HEK293 (cell line): ENCODE results near the gene ZRSR2.

ENCODE experiments used
- CTCF ChIA-PET: fragments of 350-600 bp; formaldehyde crosslinking; extraction: SDS; loops from one replicate; lab custom pipeline; 2021; ENCODE audit warnings: antibody characterized with exemption; lab: Yijun Ruan, JAX
- POLR2A ChIA-PET: fragments of 300-600 bp; formaldehyde crosslinking; extraction: SDS; loops from one replicate; lab custom pipeline; 2020; ENCODE audit warnings: antibody characterized with exemption, inconsistent platforms; lab: Yijun Ruan, JAX
- H3K27ac ChIP-seq: fragments of 200-500 bp; sonication (Bioruptor generic); 2 replicates; pipeline ENCODE4 v1.5.1; 2014; ENCODE audit warnings: low read depth, low read length, control low read depth, inconsistent platforms; ENCODE audit errors: extremely low read depth
- H3K36me3 ChIP-seq, 2 experiments: fragments of 200-500 bp in 1 of 2; sonication (Bioruptor generic) in 1 of 2; 1 replicate in 1 of 2; 2 replicates in 1 of 2; pipeline ENCODE4 v1.5.1; 2014 to 2017; ENCODE audit warnings: inconsistent platforms in 2 of 2, low read length in 2 of 2; ENCODE audit not compliant: control insufficient read depth in 2 of 2, insufficient read depth in 1 of 2
- H3K4me1 ChIP-seq: fragments of 200-500 bp; sonication (Bioruptor generic); 2 replicates; pipeline ENCODE4 v1.5.1; 2014; ENCODE audit warnings: mild to moderate bottlenecking, low read length, inconsistent platforms; ENCODE audit not compliant: control insufficient read depth, insufficient read depth
- H3K4me3 ChIP-seq: 2 replicates; pipeline ENCODE4 v1.5.1; 2011; ENCODE audit warnings: low read depth, mild to moderate bottlenecking, control low read depth, low read length, moderate library complexity
- H3K9me3 ChIP-seq: fragments of 200-500 bp; sonication (Bioruptor generic); 2 replicates; pipeline ENCODE4 v1.5.1; 2014; ENCODE audit warnings: low read depth, low read length, inconsistent platforms; ENCODE audit not compliant: control insufficient read depth, insufficient read depth
- HOXA7 ChIP-seq: sonication (generic); formaldehyde crosslinking; IDR thresholded peaks from 2 replicates; pipeline ENCODE4 v1.8.1; 2022; ENCODE audit warnings: missing genetic modification reagents, borderline replicate concordance
- HOXC10 ChIP-seq: sonication (generic); formaldehyde crosslinking; IDR thresholded peaks from 2 replicates; pipeline ENCODE4 v1.8.1; 2023; ENCODE audit warnings: mild to moderate bottlenecking, missing genetic modification reagents
- MYNN ChIP-seq: fragments of 450-650 bp; formaldehyde crosslinking; IDR thresholded peaks from 2 replicates; pipeline ENCODE4 v1.5.1; 2016; ENCODE audit warnings: missing biosample characterization, missing genetic modification characterization, borderline replicate concordance
- RBAK ChIP-seq: fragments of 450-650 bp; formaldehyde crosslinking; IDR thresholded peaks from 2 replicates; pipeline ENCODE4 v1.5.1; 2016; ENCODE audit warnings: missing biosample characterization, missing genetic modification characterization
- REPIN1 ChIP-seq: fragments of 450-650 bp; formaldehyde crosslinking; IDR thresholded peaks from 2 replicates; pipeline ENCODE4 v1.5.1; 2017; ENCODE audit warnings: missing biosample characterization, missing genetic modification characterization, low read depth
- SALL2 ChIP-seq: fragments of 450-650 bp; formaldehyde crosslinking; IDR thresholded peaks from 2 replicates; pipeline ENCODE4 v1.5.0; 2017; ENCODE audit warnings: missing biosample characterization, mild to moderate bottlenecking, missing genetic modification characterization, borderline replicate concordance
- SCRT1 ChIP-seq: fragments of 450-650 bp; formaldehyde crosslinking; IDR thresholded peaks from 2 replicates; pipeline ENCODE4 v1.5.1; 2016; ENCODE audit warnings: missing biosample characterization, missing genetic modification characterization, borderline replicate concordance
- ZNF146 ChIP-seq: fragments of 450-650 bp; formaldehyde crosslinking; IDR thresholded peaks from 2 replicates; pipeline ENCODE4 v1.5.1; 2016; ENCODE audit warnings: missing biosample characterization, missing genetic modification characterization
- ZNF184 ChIP-seq: fragments of 450-650 bp; IDR thresholded peaks from 2 replicates; pipeline ENCODE4 v1.5.1; 2018; ENCODE audit warnings: missing biosample characterization, mild to moderate bottlenecking, missing genetic modification characterization
- ZNF19 ChIP-seq: fragments of 450-650 bp; formaldehyde crosslinking; IDR thresholded peaks from 2 replicates; pipeline ENCODE4; 2016; ENCODE audit warnings: missing biosample characterization, missing genetic modification characterization, low read depth
- ZNF23 ChIP-seq: fragments of 450-650 bp; formaldehyde crosslinking; IDR thresholded peaks from 2 replicates; pipeline ENCODE4 v1.5.1; 2016; ENCODE audit warnings: missing biosample characterization, missing genetic modification characterization, borderline replicate concordance
- ZNF324 ChIP-seq: fragments of 450-650 bp; formaldehyde crosslinking; IDR thresholded peaks from 2 replicates; pipeline ENCODE4 v1.5.1; 2016; ENCODE audit warnings: missing biosample characterization, missing genetic modification characterization
- ZNF473 ChIP-seq: fragments of 450-650 bp; formaldehyde crosslinking; IDR thresholded peaks from 2 replicates; pipeline ENCODE4 v1.5.1; 2017; ENCODE audit warnings: missing biosample characterization, missing genetic modification characterization
- ZNF521 ChIP-seq: fragments of 450-650 bp; formaldehyde crosslinking; IDR thresholded peaks from 2 replicates; pipeline ENCODE4 v1.5.1; 2017; ENCODE audit warnings: missing biosample characterization, mild to moderate bottlenecking, missing genetic modification characterization
- ZNF610 ChIP-seq: fragments of 450-650 bp; formaldehyde crosslinking; IDR thresholded peaks from 2 replicates; pipeline ENCODE4 v1.5.1; 2016; ENCODE audit warnings: missing biosample characterization, missing genetic modification characterization, borderline replicate concordance
- ZNF747 ChIP-seq: fragments of 450-650 bp; formaldehyde crosslinking; IDR thresholded peaks from 2 replicates; pipeline ENCODE4 v1.5.1; 2016; ENCODE audit warnings: missing biosample characterization, missing genetic modification characterization
- ZNF837 ChIP-seq: fragments of 450-650 bp; formaldehyde crosslinking; IDR thresholded peaks from 2 replicates; pipeline ENCODE4 v1.5.1; 2016; ENCODE audit warnings: missing biosample characterization, missing genetic modification characterization
- TF ChIP-seq, protein P1 (sequence below): fragments of 450-650 bp; formaldehyde crosslinking; IDR thresholded peaks from 2 replicates; pipeline ENCODE4 v1.5.1; 2016; ENCODE audit warnings: missing biosample characterization, missing genetic modification characterization
- TF ChIP-seq, protein P2 (sequence below): fragments of 450-650 bp; formaldehyde crosslinking; IDR thresholded peaks from 2 replicates; pipeline ENCODE4 v1.5.1; 2016; ENCODE audit warnings: missing biosample characterization, missing genetic modification characterization
- TF ChIP-seq, protein P3 (sequence below): fragments of 450-650 bp; formaldehyde crosslinking; IDR thresholded peaks from 2 replicates; pipeline ENCODE4 v1.5.1; 2016; ENCODE audit warnings: missing biosample characterization, missing genetic modification characterization
- TF ChIP-seq, protein P4 (sequence below): fragments of 450-650 bp; IDR thresholded peaks from 2 replicates; pipeline ENCODE4 v1.5.1; 2018; ENCODE audit warnings: missing biosample characterization, mild to moderate bottlenecking, missing genetic modification characterization
- TF ChIP-seq, protein P5 (sequence below): fragments of 450-650 bp; formaldehyde crosslinking; IDR thresholded peaks from 2 replicates; pipeline ENCODE4 v1.5.1; 2017; ENCODE audit warnings: missing biosample characterization, missing genetic modification characterization
- TF ChIP-seq, protein P6 (sequence below): fragments of 450-650 bp; formaldehyde crosslinking; IDR thresholded peaks from 2 replicates; pipeline ENCODE4 v1.5.1; 2016; ENCODE audit warnings: missing biosample characterization, missing genetic modification characterization, borderline replicate concordance

ZRSR2 gene

DNA sequence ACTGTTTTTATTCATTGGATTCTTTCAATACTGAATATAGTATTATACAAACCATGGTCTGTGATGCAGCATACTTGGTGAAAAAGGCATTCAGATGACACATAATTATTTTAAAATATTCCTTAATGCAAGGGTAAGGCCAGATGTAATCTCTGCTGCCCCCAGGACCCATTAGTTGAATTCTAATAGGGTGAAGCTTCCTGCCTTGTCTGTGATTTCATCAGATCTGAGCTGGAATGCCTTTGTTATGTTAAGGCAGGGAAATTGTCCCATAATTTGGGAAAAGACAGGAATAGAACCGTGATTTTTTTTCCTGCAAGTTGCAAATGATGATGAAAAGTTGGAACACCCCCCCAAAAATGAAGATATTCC, 26.1 kb downstream of the ZRSR2 start:
- Histone ChIP-seq H3K9me3 (no peaks in the 10 kb centered on the region), H3K4me1 (no peaks in the 10 kb centered on the region), H3K4me3 (no peak overlapping the region), H3K36me3 (peaks cover 36 to 72% of the 10 kb centered on the region in 2 experiments), H3K27ac (no peak overlapping the region)
- ChIA-PET POLR2A (no interaction called here), CTCF (interaction anchor here (0.6 to 1.5 kb wide), 8 partner anchors 9 to 756 kb away, joined by 3 to 5 read pairs (median 4); no protein-coding TSS in a partner anchor)
- TF ChIP-seq, protein P1, sequence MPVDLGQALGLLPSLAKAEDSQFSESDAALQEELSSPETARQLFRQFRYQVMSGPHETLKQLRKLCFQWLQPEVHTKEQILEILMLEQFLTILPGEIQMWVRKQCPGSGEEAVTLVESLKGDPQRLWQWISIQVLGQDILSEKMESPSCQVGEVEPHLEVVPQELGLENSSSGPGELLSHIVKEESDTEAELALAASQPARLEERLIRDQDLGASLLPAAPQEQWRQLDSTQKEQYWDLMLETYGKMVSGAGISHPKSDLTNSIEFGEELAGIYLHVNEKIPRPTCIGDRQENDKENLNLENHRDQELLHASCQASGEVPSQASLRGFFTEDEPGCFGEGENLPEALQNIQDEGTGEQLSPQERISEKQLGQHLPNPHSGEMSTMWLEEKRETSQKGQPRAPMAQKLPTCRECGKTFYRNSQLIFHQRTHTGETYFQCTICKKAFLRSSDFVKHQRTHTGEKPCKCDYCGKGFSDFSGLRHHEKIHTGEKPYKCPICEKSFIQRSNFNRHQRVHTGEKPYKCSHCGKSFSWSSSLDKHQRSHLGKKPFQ (tag by site-specific recombination), result no peak
- TF ChIP-seq ZNF146 (tag by site-specific recombination), result no peak
- no peak for TF ChIP-seq ZNF837 (tag by site-specific recombination)
- no peak for TF ChIP-seq ZNF747 (tag by site-specific recombination)
- TF ChIP-seq REPIN1 (tag by site-specific recombination), result no peak
- no peak for TF ChIP-seq ZNF184 (tag by site-specific recombination)
- TF ChIP-seq ZNF19, result no peak
- TF ChIP-seq HOXA7, result no peak
- TF ChIP-seq, protein P2, sequence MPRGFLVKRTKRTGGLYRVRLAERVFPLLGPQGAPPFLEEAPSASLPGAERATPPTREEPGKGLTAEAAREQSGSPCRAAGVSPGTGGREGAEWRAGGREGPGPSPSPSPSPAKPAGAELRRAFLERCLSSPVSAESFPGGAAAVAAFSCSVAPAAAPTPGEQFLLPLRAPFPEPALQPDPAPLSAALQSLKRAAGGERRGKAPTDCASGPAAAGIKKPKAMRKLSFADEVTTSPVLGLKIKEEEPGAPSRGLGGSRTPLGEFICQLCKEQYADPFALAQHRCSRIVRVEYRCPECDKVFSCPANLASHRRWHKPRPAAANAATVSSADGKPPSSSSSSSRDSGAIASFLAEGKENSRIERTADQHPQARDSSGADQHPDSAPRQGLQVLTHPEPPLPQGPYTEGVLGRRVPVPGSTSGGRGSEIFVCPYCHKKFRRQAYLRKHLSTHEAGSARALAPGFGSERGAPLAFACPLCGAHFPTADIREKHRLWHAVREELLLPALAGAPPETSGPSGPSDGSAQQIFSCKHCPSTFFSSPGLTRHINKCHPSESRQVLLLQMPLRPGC (tag by site-specific recombination), result no peak
- TF ChIP-seq SCRT1 (tag by site-specific recombination), result no peak
- TF ChIP-seq ZNF610 (tag by site-specific recombination), result no peak
- no peak for TF ChIP-seq HOXC10 (CRISPR knock-in tag)
- no peak for TF ChIP-seq ZNF23 (tag by site-specific recombination)
- TF ChIP-seq, protein P3, sequence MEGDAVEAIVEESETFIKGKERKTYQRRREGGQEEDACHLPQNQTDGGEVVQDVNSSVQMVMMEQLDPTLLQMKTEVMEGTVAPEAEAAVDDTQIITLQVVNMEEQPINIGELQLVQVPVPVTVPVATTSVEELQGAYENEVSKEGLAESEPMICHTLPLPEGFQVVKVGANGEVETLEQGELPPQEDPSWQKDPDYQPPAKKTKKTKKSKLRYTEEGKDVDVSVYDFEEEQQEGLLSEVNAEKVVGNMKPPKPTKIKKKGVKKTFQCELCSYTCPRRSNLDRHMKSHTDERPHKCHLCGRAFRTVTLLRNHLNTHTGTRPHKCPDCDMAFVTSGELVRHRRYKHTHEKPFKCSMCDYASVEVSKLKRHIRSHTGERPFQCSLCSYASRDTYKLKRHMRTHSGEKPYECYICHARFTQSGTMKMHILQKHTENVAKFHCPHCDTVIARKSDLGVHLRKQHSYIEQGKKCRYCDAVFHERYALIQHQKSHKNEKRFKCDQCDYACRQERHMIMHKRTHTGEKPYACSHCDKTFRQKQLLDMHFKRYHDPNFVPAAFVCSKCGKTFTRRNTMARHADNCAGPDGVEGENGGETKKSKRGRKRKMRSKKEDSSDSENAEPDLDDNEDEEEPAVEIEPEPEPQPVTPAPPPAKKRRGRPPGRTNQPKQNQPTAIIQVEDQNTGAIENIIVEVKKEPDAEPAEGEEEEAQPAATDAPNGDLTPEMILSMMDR (tag by site-specific recombination), result no peak
- no peak for TF ChIP-seq ZNF521 (tag by site-specific recombination)
- TF ChIP-seq, protein P4, sequence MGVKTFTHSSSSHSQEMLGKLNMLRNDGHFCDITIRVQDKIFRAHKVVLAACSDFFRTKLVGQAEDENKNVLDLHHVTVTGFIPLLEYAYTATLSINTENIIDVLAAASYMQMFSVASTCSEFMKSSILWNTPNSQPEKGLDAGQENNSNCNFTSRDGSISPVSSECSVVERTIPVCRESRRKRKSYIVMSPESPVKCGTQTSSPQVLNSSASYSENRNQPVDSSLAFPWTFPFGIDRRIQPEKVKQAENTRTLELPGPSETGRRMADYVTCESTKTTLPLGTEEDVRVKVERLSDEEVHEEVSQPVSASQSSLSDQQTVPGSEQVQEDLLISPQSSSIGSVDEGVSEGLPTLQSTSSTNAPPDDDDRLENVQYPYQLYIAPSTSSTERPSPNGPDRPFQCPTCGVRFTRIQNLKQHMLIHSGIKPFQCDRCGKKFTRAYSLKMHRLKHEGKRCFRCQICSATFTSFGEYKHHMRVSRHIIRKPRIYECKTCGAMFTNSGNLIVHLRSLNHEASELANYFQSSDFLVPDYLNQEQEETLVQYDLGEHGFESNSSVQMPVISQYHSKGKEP (tag by site-specific recombination), result no peak
- no peak for TF ChIP-seq RBAK
- no peak for TF ChIP-seq ZNF324 (tag by site-specific recombination)
- TF ChIP-seq, protein P5, sequence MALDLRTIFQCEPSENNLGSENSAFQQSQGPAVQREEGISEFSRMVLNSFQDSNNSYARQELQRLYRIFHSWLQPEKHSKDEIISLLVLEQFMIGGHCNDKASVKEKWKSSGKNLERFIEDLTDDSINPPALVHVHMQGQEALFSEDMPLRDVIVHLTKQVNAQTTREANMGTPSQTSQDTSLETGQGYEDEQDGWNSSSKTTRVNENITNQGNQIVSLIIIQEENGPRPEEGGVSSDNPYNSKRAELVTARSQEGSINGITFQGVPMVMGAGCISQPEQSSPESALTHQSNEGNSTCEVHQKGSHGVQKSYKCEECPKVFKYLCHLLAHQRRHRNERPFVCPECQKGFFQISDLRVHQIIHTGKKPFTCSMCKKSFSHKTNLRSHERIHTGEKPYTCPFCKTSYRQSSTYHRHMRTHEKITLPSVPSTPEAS (tag by site-specific recombination), result no peak

DNA sequence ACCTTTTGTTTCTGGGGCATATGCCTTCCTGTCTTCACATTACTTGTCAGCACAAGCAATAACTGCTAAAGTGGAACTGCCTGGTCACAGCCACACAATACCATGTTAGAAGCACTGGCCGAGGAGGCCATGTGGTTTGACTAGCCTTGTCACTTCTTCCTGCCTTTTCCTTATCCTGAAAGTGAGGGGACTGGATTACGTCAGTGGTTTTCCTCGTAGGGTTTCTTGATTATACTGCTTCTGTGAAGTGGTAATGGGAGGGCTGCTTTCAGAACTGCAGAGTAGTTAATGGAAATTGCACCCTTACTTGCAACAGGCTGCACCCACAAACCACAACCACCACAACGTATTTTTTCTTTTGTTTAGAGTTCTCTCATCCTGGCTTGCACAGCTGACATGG, 26.6 kb downstream of the ZRSR2 start:
- Histone ChIP-seq H3K4me3 (no peak overlapping the region), H3K9me3 (no peaks in the 10 kb centered on the region), H3K36me3 (peaks cover 36 to 72% of the 10 kb centered on the region in 2 experiments), H3K27ac (no peak overlapping the region), H3K4me1 (no peaks in the 10 kb centered on the region)
- CTCF ChIA-PET, result interaction anchor here (0.7 to 1.5 kb wide), 4 partner anchors 9 to 755 kb away, joined by 4 to 5 read pairs (median 4); no protein-coding TSS in a partner anchor
- POLR2A ChIA-PET, result no interaction called here
- no peak for TF ChIP-seq SALL2 (tag by site-specific recombination)
- TF ChIP-seq ZNF473 (tag by site-specific recombination), result no peak
- no peak for TF ChIP-seq MYNN (tag by site-specific recombination)
- TF ChIP-seq, protein P6, sequence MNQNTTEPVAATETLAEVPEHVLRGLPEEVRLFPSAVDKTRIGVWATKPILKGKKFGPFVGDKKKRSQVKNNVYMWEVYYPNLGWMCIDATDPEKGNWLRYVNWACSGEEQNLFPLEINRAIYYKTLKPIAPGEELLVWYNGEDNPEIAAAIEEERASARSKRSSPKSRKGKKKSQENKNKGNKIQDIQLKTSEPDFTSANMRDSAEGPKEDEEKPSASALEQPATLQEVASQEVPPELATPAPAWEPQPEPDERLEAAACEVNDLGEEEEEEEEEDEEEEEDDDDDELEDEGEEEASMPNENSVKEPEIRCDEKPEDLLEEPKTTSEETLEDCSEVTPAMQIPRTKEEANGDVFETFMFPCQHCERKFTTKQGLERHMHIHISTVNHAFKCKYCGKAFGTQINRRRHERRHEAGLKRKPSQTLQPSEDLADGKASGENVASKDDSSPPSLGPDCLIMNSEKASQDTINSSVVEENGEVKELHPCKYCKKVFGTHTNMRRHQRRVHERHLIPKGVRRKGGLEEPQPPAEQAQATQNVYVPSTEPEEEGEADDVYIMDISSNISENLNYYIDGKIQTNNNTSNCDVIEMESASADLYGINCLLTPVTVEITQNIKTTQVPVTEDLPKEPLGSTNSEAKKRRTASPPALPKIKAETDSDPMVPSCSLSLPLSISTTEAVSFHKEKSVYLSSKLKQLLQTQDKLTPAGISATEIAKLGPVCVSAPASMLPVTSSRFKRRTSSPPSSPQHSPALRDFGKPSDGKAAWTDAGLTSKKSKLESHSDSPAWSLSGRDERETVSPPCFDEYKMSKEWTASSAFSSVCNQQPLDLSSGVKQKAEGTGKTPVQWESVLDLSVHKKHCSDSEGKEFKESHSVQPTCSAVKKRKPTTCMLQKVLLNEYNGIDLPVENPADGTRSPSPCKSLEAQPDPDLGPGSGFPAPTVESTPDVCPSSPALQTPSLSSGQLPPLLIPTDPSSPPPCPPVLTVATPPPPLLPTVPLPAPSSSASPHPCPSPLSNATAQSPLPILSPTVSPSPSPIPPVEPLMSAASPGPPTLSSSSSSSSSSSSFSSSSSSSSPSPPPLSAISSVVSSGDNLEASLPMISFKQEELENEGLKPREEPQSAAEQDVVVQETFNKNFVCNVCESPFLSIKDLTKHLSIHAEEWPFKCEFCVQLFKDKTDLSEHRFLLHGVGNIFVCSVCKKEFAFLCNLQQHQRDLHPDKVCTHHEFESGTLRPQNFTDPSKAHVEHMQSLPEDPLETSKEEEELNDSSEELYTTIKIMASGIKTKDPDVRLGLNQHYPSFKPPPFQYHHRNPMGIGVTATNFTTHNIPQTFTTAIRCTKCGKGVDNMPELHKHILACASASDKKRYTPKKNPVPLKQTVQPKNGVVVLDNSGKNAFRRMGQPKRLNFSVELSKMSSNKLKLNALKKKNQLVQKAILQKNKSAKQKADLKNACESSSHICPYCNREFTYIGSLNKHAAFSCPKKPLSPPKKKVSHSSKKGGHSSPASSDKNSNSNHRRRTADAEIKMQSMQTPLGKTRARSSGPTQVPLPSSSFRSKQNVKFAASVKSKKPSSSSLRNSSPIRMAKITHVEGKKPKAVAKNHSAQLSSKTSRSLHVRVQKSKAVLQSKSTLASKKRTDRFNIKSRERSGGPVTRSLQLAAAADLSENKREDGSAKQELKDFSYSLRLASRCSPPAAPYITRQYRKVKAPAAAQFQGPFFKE (tag by site-specific recombination), result no peak
